Daoy (cell line): ENCODE results near the gene PTPRH. TPM values are rescaled to one million over a fixed set of nuclear protein-coding genes. Genes with fewer than 3 reads are reported as not detected.
"Not testable (repeated sequence)": the region's sequence is repeated elsewhere in the genome, so short reads cannot be mapped to it uniquely, and the experiment has no call there.

Experiments
- DNase-seq: peaks from one replicate; pipeline ENCODE4 v3.0.0-alpha.2; 2015; ENCODE audit warnings: low read depth
- total RNA-seq: library from RNA; depleted of rRNA; stranded (reverse); fragments of >200 nt; shearing (Covaris generic); gene quantifications from 2 replicates; pipeline ENCODE4 v1.2.3, GENCODE V29; 2014

Gene PTPRH
- total RNA-seq, 1 experiment from 2014 or later, result 8.6 TPM

- DNase-seq, result no peak
Observed at GRCh38 chr19:55226788-55227187, 17.5 kb upstream of the PTPRH start.

- no peak for DNase-seq
Observed at GRCh38 chr19:55226273-55226672, 17.0 kb upstream of the PTPRH start.

DNA sequence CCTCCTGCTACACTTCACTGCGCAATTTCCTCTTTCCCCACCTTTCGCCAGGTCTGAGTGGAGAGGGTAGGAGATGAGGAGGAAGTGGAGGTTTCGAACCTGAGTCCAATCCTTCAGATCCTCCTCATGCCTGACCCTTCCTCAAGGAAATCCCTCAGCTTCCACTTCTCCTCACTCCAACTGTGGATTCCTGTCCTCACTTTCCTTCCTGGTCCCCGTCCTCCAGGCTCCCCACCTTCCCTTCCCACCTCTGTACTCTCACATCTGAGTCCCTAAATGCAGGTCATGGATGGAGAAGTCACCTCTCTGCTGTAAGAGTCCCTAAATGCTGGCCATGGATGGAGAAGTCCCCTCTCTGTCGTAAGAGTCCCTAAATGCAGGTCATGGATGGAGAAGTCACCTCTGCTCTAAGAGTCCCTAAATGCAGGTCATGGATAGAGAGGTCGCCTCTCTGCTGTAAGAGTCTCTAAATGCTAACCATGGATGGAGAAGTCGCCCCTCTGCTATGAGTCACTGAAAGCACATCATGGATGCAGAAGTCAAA, 16.2 kb upstream of the PTPRH start:
- no peak for DNase-seq

DNA sequence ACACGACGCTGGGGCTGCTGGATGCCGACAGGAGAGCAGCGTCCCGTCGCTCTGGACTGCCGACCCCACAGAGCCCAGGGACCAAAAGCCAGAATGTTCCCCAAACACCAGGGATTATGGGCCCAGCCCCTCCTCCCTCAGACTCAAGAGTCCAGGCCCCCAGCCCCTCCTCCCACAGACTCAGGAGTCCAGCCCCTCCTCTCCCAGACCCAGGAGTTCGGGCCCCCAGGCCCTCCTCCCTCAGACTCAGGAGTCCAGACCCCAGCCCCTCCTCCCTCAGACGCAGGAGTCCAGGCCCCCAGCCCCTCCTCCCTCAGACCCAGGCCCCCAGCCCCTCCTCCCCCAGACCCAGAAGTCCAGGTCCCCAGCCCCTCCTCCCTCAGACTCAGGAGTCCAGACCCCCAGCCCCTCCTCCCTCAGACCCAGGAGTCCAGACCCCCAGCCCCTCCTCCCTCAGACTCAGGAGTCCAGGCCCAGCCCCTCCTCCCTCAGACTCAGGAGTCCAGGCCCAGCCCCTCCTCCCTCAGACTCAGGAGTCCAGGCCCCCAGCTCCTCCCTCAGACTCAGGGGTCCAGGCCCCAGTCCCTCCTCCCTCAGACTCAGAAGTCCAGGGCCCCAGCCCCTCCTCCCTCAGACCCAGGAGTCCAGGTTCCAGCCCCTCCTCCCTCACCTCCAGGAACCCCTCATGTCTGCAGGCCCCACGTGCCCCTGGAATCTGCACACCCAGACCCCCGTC, 15.5 kb upstream of the PTPRH start:
- DNase-seq, result not testable (repeated sequence)

GRCh38 chr19:55224038-55224665, 14.9 kb upstream of the PTPRH start:
- no peak for DNase-seq

DNA sequence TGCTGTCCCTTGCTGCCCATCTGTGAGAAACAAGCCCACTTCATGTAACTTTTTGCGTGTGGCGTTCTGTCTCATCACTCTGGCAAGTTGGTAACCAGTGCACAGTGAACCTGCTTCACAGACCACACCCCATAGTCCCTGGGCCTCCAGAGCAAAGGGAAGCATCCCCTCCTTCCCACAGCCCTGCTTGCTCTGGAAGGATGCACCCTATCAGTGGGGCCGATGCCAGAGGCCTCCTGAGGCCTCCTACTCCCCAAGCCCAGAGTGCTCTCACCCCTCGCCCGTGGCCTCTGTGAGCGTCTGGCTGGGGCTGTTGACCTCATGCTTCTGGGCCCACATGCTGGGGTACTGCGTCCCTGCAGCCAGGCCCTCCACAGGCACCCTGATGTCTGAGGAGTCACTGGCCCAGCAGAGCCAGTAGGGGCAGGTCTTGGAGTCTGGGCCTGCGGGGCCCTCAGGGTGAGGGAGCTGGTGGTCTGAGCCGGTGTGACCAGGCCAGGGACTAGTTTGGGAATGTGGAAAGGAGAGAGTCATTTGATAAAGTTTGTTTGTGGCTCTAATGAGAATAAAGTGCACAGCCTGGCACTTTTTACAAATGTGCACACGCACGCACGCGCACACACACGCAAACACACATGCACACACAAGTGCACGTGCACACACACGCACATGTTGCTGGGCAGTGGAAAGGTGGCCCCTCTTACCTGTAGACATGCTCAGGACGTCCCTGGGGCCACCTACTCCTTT, 14.2 kb upstream of the PTPRH start:
- no peak for DNase-seq

DNA sequence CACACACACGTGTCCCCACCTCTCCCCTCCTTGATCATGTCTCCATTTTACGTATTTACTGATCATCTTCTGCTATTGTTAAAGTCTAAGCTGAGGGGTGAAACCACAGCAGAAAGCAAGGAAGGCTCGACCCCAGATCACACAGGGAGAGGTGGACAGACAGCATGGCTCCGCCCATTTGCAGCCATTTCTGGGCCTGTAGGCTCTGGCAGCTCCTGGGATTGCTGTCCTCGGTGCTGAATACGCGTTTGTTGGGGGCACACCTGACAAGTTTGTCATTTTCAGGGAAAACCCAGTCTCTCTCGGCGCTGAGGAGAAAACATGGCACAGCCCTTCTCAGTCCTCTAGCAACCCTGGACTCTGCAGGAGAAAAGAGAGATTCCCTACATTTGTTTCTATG, 11.2 kb upstream of the PTPRH start:
- DNase-seq, result no peak

- peak; percentile 99 for DNase-seq
Observed at GRCh38 chr19:55216461-55217198, 7.3 kb upstream of the PTPRH start.

GRCh38 chr19:55213547-55213946, 4.2 kb upstream of the PTPRH start:
- DNase-seq, result no peak

DNA sequence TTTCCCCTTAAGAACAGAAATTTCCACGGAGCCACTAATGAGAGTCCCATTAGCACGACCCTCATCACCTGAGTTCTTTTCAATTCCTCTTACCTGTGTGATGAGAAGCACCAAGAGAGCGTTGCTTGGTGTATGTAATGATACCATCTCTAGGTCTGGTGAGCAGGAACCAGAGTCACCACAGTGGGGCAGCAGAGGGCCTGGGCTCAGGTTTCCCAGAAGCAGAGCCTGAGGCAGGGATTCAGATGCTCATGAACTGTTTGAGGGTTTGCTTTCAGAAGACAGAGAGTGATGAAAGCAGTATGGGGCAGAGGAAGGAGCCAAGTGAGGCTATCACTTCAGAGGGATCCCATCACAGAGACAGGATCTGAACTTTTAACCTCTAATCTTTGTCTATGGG, 3.1 kb upstream of the PTPRH start:
- no peak for DNase-seq

GRCh38 chr19:55209693-55210472, 582 bp upstream of the PTPRH start:
- DNase-seq, result peak; percentile 81

GRCh38 chr19:55206664-55207500, 2.4 kb downstream of the PTPRH start:
- peak; percentile 97 for DNase-seq

GRCh38 chr19:55202199-55202598, 7.1 kb downstream of the PTPRH start:
- not testable (repeated sequence) for DNase-seq

DNA sequence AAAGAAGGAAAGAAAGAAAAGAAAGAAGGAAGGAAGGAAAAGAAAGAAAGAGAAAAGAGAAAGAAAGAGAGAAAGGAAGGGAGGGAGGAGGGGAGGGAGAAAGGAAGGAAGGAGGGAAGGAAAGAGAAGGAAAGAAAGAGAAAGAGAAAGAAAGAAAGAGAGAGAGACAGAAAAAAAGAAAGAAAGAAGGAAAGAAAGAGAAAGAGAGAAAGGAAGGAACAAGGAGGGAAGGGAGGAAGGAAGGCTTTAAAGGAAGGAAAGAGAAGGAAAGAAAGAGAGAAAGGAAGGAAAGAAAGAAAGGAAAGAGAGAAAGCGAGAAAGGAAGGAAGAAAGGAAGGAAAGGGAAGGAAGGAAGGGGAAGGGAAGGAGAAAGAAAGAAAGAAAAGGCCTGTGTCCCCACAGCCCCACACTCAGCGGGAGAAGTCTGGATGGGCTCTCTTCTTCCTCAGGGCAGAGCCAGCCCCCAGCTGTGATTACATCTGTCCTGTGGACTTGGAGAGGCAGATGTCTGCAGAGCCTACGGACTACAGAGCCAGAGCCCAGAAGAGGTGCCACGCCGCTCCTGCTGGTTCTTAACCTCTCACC, 9.6 kb downstream of the PTPRH start:
- DNase-seq, result no peak

GRCh38 chr19:55198651-55199050, 10.7 kb downstream of the PTPRH start:
- no peak for DNase-seq

DNA sequence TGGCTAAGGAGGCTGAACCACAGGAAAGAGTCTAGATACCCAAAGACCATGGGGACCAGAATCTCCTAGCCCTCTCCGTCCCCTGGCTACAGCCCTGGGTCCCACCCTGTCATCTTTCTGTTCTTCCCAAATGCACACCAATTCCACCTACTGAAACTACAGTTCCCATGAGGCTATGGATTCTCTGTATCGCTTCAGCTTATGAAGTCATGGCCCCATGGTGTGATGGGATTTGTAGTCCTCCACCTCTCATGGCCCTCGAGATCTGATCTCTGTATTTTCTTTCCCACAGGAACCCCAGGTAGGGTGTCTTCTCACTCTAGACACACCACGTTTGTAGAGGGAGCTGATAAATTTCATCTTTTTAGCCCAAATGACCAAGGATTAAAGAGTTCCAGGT, 11.8 kb downstream of the PTPRH start:
- DNase-seq, result peak; percentile 39

GRCh38 chr19:55196803-55197202, 12.5 kb downstream of the PTPRH start:
- DNase-seq, result no peak

DNA sequence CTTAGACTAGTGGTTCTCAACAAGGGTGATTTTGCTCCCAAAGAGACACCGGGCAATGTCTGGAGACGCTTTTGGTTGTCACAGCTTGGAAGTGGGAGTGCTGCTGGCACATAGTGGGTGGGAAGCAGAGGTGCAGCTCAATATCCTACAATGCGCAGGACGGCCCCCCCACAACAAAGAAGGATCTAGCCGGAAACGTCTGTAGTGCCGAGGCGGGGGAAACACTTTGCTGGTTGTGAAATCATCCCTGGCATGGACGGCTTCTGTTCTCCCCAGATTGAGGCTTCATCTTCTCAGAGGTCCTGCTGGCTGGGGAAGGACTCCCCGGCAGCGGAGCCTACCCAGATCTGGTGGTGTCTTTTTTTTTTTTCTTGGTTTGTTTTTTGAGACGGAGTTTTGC, 15.8 kb downstream of the PTPRH start:
- DNase-seq, result no peak

- DNase-seq, result peak; percentile 96
Observed at GRCh38 chr19:55189403-55189835, 19.9 kb downstream of the PTPRH start.

GRCh38 chr19:55188625-55189024, 20.7 kb downstream of the PTPRH start:
- DNase-seq, result peak; percentile 57
